HG02884 (cell line): ENCODE data around the gene SOAT1.
"Not testable (repeated sequence)": the region's sequence is repeated elsewhere in the genome, so short reads cannot be mapped to it uniquely, and the experiment has no call there.

Source experiments
- ATAC-seq: cut with Tn5 transposase; IDR thresholded peaks from one replicate; pipeline ENCODE4 v1.9.1; 2021; ENCODE audit warnings: mild to moderate bottlenecking, moderate library complexity; ENCODE audit not compliant: unreplicated experiment

The SOAT1 gene

DNA sequence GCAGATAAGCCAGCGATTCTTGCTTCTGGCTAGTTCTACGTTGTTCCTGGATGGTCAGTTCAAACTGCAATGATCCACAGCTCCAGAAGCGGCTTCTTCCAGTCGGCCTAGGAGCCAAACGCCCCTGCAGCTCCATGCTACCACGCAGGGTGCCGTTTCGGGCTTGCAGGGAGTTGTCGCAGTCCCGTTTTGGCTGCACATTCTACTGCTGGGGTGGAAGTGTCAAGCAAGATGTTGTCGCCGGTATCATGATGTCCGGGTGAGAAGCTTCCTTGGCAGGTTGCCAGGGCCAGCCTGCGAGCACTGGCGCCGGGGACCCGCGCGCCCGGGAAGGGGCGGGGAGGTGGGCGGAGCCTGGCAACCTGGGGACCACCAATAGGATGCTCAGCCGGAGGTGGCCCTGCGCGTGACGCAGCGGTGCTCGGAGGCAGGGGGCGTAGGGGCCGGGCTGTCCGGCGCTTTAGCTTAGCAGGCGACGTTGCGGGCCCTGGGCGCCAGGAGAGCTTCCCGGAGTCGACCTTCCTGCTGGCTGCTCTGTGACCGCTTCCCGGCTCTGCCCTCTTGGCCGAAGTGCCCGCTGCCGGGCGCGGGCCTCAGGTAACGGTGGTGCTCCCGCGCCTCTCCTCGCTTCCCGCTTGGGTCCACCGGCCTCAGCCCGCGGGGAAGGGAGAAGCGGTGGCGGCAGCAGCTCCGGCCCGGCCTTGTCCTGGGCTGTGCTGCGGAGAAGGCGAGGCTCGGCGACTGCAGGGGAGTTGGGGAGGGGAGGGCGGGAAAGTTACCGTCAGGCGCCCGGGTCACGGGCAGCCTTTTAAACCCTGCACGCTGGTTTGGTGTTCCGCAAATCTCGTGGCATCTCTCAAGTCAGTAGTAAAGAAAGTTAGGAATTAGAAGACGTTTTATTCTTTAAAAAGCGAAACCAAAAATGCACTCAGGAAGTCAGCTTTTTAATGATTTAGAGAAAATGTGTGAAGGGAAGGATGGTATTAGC lies at the start of gene SOAT1:
SOAT1 (plus strand) TSS at position 458 of the 988 bp plus-strand sequence. CDS start 8,888 bp downstream, outside the sequence.
- peak; percentile 92 for ATAC-seq

GRCh38 chr1:179245426-179245825 lies 48.2 kb upstream of the SOAT1 start:
- peak; percentile 55 for ATAC-seq

DNA sequence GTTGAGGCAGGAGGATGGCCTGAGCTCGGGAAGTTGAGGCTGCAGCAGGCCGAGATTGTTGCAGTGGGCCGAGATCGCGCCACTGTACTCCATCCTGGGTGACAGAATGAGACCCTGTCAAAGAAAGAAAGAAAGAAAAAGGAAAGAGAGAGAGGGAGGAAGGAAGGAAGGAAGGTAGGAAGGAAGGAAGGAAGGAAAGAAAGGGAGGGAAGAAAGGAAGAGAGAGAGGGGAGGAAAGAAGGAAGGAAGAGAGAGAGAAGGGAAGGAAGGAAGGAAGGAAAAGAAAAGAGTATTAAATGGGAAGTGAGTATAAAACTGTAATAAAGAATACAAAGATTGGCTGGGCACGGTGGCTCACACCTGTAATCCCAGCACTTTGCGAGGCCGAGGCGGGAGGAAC lies 45.7 kb upstream of the SOAT1 start:
- no peak for ATAC-seq

- no peak for ATAC-seq
Observed at GRCh38 chr1:179251675-179252074, 41.9 kb upstream of the SOAT1 start.

- ATAC-seq: no peak
Observed at GRCh38 chr1:179252606-179253005, 41.0 kb upstream of the SOAT1 start.

DNA sequence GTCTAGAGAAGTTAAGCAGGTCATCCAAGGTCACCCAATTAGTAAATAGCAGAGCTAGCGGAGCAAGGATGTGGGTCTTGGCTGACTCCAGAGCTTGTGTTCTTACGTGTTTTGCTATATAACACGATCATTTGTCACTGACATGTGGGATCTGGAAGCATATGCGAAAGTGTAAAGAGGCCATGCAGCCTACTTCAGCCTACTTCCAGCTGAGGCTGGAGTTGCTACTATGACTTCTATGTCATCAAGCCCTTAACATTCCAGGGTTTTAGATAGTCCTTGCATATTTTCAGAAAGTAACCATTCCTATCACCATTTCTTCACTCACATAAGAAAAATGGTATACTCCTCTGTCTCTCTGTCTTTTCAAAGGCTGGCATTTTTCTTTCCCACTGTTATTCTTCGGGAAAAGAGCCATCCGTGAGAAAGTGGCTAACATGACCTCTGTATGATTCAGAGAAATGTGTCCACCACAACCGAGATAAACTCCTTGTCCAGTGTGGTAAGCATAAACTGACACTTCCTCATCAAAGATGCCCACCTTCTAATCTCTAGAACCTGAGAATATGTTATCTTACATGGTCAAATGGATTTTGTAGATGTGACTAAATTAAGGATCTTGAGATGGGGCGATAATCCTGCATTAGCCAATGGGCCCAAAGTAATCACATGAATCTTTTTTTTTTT lies 40.2 kb upstream of the SOAT1 start:
- no peak for ATAC-seq

DNA sequence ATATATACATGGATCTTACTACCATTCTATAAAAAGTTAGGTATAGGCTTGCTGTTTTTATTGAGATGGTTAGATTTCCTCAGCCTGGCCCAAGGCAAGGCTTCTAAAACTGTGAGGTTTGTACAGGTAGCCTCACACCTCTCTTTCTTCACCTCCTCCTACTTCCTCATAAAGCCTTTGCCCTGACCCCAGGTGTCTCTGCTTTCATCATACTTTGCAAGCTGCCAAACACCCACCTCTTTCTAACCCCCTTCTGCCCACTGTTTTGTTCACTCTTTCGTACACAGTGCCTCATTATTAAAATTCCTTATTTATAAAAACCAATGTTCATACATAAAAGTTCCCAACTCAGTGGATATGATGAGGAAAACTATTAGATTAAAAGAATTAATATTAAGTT lies 31.4 kb upstream of the SOAT1 start:
- no peak for ATAC-seq

GRCh38 chr1:179263121-179263520 lies 30.5 kb upstream of the SOAT1 start:
- no peak for ATAC-seq

DNA sequence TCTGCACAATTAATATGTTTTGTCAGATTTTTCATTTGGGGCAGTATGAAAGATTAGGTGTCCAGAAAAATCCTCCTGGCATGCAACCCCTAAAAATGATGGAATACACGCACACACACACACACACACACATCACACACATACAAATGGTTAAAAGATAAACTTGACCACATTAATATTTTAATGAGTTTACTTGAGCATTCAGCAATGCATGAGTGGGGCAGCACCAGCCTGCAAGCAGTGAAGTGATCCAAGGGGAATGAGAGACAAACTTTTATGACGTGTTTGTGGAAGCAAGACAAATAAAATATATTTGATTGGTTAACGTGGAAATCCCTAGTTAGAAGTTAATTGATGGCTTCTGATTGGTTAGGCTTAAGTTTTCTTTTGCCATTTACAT lies 29.1 kb upstream of the SOAT1 start:
- no peak for ATAC-seq

- ATAC-seq: no peak
Observed at GRCh38 chr1:179269071-179269470, 24.5 kb upstream of the SOAT1 start.

DNA sequence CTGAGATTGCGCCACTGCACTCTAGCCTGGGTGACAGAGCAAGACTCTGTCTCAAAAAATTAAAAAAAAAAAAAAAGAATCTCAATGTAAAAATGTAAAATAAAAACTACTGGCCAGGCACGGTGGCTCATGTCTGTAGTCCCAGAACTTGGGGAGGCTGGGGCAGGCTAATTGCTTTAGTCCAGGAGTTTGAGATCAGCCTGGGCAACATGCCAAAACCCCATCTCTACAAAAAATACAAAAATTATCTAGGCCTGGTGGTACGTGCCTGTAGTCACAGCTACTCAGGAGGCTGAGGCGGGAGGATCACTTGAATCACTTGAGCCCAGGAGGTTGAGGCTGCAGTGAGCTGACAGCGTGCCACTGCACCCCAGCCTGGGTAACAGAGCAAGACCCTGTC lies 19.2 kb upstream of the SOAT1 start:
- ATAC-seq: not testable (repeated sequence)

GRCh38 chr1:179278920-179279319 lies 14.7 kb upstream of the SOAT1 start:
- ATAC-seq: no peak

DNA sequence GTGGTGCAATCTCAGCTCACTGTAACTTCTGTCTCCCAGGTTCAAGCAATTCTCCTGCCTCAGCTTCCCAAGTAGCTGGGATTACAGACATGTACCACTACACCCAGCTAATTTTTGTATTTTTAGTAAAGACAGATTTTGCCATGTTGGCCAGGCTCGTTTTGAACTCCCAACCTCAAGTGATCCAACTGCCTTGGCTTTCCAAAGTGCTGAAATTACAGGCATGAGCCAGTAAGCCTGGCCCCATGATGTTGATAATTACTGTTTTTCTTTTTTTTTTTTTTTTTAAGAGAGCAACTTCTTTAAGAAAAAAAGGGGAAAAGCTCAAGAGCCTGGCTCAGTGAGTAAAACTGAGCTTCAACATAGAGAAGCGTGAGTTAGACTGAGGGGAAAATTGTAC lies 9.6 kb upstream of the SOAT1 start:
- ATAC-seq: no peak

DNA sequence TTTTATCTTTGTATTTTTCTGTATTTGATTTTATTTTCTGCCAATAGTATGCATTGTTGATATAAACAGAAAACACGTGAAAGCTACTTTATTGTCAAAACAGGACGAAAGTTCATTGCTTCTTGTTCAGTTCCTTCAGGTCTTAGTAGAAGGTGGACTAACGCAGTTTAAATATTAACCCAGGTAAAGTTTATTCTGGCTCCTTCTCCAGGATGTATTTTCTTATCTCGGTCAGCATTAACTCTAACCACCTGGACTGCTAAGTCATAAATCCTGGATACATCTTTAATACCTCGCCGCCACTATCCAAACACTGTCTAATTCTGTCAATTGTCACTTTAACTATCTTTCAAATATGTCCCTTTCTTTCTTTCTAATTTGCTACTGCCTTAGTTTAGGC lies 5.7 kb upstream of the SOAT1 start:
- ATAC-seq: no peak

GRCh38 chr1:179288977-179289376 lies 4.6 kb upstream of the SOAT1 start:
- no peak for ATAC-seq

GRCh38 chr1:179295164-179295755 lies 1.7 kb downstream of the SOAT1 start:
- ATAC-seq: no peak

GRCh38 chr1:179296356-179297104 lies 2.9 kb downstream of the SOAT1 start:
- no peak for ATAC-seq

DNA sequence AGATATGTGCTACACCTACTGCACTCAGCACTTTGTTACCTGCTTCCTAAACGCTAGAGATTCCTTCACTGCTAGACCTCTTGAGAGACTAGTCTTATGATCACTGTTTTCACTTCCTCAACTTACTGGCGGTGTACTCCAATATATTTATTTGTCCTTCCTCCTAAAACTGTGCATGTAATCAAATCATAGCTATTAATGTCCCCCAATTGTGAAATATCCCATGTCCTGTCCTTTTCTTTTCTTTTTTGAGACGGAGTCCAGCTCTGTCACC lies 3.4 kb downstream of the SOAT1 start:
- no peak for ATAC-seq

- peak; percentile 85 for ATAC-seq
Observed at GRCh38 chr1:179298952-179299351, 5.4 kb downstream of the SOAT1 start.

DNA sequence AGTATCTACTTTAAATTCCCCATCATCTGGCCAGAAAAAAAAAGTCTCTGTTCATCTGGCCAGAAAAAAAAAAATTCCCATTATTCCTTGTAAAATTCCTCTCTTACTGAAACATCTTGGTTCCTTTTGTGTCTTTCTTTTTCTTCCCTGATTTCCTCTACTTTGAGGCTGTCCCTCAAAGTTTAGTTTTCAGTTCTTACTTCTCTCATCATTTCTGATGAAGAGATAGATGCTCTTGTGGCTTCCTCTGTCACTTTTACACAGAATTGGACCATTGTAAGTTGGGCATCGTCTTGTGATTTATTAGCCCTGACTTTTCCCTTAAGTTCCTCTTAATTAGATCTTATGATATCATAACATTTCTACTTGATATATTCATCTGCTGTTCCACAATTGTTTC lies 6.5 kb downstream of the SOAT1 start:
- no peak for ATAC-seq

- no peak for ATAC-seq
Observed at GRCh38 chr1:179302070-179302469, 8.5 kb downstream of the SOAT1 start.
